HG02852 (cell line): ENCODE measurements around the gene ABCA3.
A peak's percentile ranks its signal among the peaks of the same experiment; 100 is the strongest.
"Not testable (repeated sequence)": the region's sequence is repeated elsewhere in the genome, so short reads cannot be mapped to it uniquely, and the experiment has no call there.

ENCODE experiments used
- ATAC-seq: cut with Tn5 transposase; IDR thresholded peaks from one replicate; pipeline ENCODE4 v1.9.1; 2021; ENCODE audit warnings: mild to moderate bottlenecking, moderate library complexity; ENCODE audit not compliant: unreplicated experiment

ABCA3 gene

GRCh38 chr16:2258530-2258929 lies 82.0 kb downstream of the ABCA3 start:
- ATAC-seq, result not testable (repeated sequence)

DNA sequence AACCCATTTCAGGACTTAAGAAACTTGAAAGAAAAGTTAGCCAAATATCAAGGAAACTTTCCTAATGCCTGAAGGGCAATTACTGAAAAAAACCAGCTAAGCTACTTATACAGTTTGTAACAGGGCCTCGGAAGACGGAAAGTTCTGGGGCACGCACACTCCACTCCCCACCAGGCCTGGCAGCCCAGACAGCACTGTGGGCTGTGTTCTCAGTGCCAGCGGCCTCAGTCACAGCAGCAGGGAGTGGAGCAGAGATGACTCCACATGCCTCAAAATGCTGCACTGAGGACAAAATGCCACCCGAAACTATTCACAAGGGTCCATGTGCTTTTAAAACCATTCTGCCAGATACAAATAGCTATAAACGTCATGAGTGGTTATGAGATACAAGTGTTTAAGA lies 82.8 kb downstream of the ABCA3 start:
- no peak for ATAC-seq

GRCh38 chr16:2256531-2257140 lies 83.9 kb downstream of the ABCA3 start:
- ATAC-seq, result no peak

DNA sequence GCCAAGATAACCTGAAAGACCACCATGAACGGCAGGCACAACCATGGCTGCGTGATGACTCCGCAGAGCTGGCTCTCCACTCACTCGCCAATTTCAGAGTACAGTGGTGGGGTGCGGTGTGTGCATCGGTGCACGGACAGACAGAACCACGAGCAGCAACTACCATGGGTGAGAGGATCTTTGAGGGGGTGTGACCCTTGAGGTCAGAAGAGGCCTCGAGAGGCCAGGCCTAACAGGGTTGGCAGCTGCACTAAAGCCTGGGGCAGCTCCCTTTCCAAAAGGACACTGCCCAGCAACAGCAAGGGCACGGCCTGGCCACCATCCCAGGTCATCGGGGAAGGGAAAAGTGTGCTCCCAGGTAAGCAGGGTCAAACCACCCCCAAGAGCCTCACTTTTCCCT lies 87.2 kb downstream of the ABCA3 start:
- ATAC-seq, result no peak

GRCh38 chr16:2252806-2253148 lies 87.8 kb downstream of the ABCA3 start:
- no peak for ATAC-seq

- ATAC-seq, result peak; percentile 92
Measured at GRCh38 chr16:2251296-2252111, 89.0 kb downstream of the ABCA3 start, which contains the start of gene ECI1. Gene ECI1 (minus strand): TSS chr16:2251587. CDS start chr16:2251566, 21 bp downstream.

- ATAC-seq, result no peak
Measured at GRCh38 chr16:2250652-2251295, 89.8 kb downstream of the ABCA3 start.

DNA sequence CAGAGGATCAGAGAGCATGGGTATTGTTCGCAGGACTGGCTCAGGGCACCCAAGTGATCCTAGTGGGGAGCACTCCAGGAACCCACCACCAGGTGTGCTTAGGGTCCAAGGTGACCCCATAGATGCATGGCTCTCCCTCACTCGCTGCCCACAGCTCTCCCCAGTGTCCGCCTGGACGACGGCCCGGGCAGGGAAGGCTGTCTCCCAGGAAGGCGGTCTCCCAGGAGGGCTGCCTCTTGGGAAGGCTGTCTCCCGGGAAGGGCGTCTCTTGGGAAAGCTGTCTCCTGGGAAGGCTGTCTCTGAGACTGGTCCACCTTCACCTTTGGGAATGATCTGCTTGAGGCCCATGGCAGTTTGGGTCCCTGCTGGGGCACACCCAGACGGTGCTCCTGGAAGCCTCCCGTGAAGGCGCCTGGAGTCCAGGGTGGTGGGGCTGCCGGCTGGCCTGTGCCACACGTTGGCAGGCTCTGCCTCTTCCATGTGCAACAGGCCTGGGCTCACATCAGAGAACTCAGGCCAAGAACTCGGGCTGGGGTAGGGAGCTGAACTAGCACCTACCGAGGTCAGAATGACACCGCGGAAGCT lies 94.1 kb downstream of the ABCA3 start:
- no peak for ATAC-seq

DNA sequence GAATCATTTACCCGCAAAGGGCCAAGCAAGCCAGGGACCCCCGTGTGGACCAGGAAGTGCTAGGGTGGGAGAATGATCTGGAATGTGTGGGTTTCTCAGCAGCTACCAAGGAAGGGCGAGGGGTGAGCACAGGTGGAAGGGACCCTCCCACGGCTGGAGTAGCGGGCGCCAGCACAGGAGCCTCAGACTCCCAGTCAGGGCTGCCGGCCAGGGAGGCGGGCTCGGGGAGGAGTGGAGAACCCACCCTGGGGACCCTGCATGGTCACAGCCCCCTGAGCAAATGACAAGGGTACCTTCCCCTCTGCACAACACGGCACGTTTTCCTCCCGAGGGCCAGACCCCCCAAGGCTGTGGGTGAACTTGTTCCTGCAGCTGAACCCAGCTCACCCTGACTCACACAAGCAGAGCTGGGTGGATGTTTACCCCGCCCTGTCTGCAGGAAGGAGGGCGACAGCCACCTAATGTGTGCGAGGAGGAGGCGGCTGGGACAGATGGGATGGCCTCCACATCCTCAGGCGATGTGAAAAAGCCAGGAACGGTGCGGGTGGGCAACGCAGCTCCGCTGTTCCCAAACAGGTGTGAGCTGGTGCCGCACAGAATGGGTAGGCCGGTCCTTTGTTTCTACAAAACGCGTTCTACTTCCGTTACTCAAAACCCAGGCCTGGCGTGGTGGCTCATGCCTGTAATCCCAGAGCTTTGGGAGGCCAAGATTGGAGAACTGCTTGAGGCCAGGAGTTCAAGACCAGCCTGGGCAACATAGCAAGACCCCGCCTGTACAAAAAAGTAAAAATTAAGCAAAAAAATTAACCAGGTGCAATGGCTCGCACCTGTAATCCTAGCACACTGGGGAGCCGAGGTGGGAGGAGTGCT lies 95.4 kb downstream of the ABCA3 start:
- no peak for ATAC-seq

GRCh38 chr16:2244301-2244700 lies 96.2 kb downstream of the ABCA3 start:
- ATAC-seq, result no peak

DNA sequence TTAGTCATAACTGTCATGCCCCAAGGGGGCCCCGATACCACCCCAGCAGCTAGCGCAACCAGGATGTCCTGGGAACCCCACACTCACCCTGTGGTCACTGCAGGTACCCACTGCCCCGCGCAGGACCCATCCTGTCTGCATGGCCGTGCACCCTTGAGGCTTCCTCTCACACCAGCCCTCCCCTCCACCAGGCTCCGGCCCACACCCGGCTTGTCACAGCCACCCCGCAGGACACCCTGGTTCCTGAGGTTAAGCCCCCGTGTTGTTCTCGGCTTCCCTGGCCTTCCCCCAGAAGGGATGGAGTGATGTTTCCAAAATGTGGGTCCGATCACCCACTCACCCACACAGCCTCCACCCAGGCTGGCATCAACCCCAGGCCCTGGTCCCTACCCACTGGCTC lies 96.7 kb downstream of the ABCA3 start:
- ATAC-seq, result no peak

DNA sequence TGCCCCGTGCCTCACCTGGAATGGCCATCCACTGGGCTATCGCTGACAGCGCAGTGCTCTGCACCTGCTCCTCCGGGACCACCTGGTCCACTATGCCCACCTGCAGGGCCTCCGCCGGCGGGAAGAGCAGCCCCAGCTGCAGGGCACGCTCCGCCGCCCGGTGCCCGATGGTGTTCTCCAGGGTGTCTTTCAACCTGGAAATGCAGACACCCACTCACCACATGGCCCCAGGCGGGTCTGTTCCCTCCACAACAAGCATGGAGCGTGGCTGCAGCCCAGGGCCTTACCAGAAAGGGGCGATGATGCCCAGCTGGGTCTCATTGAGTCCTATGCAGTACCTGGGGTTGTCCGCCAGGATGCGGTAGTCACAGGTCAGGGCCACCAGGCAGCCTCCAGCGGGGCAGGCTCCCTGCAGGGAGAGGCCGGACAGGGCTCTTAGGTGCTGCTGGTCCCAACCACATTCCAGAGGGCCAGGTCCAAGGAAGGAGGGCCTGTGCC lies 97.4 kb downstream of the ABCA3 start:
- ATAC-seq, result no peak

DNA sequence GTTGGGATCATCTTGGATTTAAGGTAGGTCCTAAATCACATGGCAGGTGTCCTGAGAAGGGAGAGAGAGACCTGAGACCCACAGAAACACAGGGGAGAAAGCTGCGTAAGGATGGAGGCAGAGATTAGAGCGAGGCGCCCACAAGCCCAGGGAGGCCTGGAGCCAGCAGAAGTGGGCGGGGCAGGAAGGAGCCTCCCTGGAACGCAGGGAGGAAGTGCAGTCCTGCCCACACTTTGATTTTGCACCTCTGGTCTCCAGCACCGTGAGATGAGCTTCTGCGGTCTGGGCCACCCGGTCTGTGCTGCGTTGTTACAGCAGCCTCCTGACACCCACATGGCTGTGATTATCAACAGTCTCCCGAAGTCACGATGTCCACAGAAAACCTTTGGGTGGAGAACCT lies 97.9 kb downstream of the ABCA3 start:
- ATAC-seq, result no peak

DNA sequence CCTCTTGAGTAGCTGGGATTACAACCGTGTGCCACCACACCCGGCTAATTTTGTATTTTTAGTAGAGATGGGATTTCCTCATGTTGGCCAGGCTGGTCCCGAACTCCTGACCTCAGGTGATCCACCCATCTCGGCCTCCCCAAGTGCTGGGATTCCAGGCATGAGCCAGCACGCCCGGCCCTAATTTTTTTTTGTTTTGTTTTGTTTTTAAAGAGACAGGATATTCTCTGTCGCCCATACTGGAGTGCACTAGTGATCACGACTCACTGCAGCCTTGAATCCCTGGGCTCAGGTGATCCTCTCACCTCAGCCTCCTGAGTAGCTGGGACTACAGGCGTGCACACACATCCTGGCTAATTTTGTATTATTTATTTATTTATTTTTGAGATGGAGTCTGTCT lies 100.2 kb downstream of the ABCA3 start:
- ATAC-seq, result not testable (repeated sequence)

DNA sequence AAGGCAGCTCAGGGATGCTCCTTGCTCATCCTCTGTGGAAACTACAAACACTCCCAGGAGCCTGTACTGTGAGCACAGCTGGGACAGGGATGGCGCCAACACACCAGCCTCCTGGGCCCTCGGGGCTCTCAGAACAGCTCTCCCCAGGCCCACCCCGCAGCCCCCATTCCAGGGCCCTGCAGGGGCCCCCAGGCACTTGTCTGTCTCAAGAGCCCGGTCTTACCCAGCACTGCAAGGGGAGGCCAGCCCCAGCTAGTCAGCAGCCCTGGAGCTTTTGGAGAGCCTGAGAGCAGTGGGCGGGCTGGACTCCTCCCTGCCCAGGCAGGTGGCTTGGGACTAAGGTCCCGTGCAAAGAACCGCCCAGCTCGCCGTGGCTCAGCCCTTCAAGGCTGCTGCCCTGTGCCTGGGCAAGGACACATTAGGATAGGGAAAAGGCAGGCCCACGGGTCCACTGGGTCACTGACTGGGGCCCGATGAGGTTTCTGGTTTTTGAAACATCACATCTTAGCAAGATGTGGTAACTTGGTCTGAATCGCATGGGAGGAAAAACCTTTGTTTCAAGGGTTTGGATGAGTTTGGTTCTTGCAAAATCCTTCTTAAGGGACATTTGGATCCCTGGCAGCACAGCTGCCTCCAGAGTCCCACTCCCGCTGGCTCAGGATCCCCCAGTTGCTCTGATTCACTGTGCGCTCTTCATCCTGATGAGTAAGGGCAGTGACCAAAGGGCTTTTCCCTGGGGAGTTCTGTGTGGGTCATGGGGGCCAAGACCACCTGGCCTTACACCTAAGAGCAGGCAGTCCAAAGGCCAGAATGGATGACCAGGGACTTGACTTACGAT lies 101.5 kb downstream of the ABCA3 start:
- ATAC-seq, result no peak

DNA sequence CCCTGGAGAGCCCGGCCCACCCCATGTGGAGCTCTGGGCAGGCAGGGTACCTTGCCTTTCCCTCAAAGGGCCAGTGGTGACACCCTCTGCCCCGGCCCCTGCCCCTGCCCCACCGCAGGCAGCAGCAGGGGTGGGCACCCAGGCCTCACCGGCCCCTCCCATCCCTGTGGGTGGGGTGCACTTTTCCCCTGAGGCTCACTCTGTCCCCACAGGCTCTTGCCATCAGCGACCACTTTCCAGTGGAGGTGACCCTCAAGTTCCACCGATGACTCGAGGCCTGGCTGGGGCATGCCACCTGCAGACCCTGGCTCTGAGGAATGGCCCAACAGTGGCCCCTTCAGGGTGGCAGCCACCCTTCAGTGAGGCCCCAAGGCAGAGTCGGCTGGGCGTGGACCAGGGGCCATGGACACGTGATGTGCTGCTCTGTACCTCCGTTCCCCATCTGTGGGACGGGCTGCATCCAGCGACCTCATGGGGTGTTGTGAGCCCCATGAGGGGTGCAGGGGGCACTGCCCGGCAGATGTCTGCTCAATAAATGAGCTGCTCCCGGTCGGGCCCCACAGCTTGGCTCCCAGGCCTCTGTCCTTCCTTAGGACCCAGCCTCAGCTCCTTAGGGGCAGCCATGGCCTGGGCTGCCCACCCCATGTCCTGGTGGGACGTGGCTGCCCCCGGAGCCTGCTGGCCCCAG lies 102.2 kb downstream of the ABCA3 start:
- no peak for ATAC-seq

DNA sequence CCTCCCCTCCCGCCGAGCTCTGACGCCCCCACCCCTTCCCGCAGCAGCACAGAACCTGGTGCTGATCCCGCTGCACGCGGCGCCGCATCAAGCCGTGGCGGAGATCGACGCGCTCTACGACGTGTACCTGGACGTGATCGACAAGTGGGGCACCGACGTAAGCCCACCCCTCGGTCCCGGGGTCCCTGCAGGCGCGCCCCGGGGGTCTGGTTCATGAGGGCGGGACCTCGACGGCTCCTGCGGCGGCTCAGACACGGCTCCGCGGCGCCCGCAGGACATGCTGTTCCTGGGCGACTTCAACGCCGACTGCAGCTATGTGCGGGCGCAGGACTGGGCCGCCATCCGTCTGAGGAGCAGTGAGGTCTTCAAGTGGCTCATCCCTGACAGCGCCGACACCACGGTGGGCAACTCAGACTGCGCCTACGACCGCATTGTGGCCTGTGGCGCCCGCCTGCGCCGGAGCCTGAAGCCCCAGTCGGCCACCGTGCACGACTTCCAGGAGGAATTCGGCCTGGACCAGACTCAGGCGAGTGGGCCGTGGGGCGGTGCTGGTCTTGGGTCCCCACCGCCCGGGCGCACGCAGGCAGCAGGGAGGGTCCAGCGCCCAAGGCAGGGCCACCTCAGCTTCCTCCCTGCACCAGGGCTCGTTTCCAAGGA lies 102.9 kb downstream of the ABCA3 start:
- no peak for ATAC-seq

DNA sequence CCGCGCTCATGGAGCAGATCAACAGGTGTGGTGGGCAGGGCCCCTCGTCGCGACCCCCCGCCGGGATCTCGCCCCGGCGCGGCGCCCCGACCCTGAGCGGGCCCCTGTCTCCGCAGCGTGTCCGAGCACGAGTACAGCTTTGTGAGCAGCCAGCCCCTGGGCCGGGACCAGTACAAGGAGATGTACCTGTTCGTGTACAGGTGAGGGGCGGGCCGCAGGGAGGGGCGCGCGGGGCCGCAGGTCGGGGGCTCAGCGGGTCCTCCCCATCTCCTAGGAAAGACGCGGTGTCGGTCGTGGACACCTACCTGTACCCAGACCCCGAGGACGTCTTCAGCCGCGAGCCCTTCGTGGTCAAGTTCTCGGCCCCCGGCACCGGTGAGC lies 103.4 kb downstream of the ABCA3 start:
- ATAC-seq, result no peak
